Measurements from ENCODE around the gene HBG2. TPM values are rescaled to one million over a fixed set of nuclear protein-coding genes. Genes with fewer than 3 reads are reported as not detected.

The HBG2 gene
- total and polyA plus RNA-seq, 2 experiments from 2014 or later = not detected

DNA sequence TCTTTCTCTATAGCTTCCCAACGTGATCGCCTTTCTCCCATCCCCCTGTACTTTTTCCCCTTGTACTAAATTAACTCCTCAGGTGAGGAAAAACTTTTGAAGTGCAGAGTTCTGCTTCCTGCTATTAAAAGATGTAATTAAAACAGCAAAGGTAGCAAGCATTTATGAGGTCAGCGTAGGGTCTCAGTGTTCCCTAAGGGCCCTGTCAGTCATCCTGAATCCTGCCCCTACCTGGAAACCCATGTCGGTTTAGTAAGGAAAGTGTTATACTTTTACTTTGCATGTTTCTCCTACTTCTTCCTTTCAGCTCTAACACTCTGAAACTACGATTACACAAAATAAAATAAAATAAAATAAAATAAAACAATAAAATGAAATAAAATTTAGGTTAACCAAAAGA lies 26.5 kb downstream of the HBG2 start:
- H3K9me3 Mint-ChIP-seq = peaks cover 4% of the 10 kb centered on the region; the same call in 1 of the 3 replicates
- Histone ChIP-seq H3K36me3 (ENCODE audit: insufficient read depth) (no peaks in the 10 kb centered on the region), H3K27me3 (ENCODE audit: insufficient read depth) (no peaks in the 10 kb centered on the region), H3K4me3 (no peak overlapping the region), H3K4me1 (ENCODE audit: insufficient read depth) (no peaks in the 10 kb centered on the region), H4K20me1 (replicated peaks; ENCODE audit: insufficient read depth) (no peaks in the 10 kb centered on the region), H2AFZ (no peak overlapping the region), H3K79me2 (replicated peaks; ENCODE audit: insufficient read depth) (no peaks in the 10 kb centered on the region), H3K27ac (ENCODE audit: low read depth) (no peak overlapping the region), H3K9me2 (ENCODE audit: insufficient read depth) (no peaks in the 10 kb centered on the region), H3K4me2 (no peak overlapping the region), H3F3A (replicated peaks; ENCODE audit: low read depth) (no peaks in the 10 kb centered on the region)
- no peaks in the 10 kb centered on the region; the same call in 2 of the 3 replicates for H3K36me3 Mint-ChIP-seq (ENCODE audit: low read depth)
- ATAC-seq = no peak
- DNase-seq (ENCODE audit: low spot score) = no peak
- no peak overlapping the region for H3K27ac Mint-ChIP-seq
- no peaks in the 10 kb centered on the region for H3K4me1 Mint-ChIP-seq
- no peak for TF ChIP-seq NANOG (IDR thresholded peaks at IDR 0.05; ENCODE audit: borderline replicate concordance)
- TF ChIP-seq CTCF (conservative IDR thresholded peaks at IDR 0.05; ENCODE audit: low read depth in 2 of 2) = no peak
- no peak for TF ChIP-seq REST (IDR thresholded peaks at IDR 0.05; ENCODE audit: unreplicated experiment)
- TF ChIP-seq EZH2phosphoT487 (IDR thresholded peaks at IDR 0.05; ENCODE audit: unreplicated experiment) = no peak
- TF ChIP-seq POLR2AphosphoS5 (IDR thresholded peaks at IDR 0.05; ENCODE audit: low read depth) = no peak
- TF ChIP-seq, protein P1, sequence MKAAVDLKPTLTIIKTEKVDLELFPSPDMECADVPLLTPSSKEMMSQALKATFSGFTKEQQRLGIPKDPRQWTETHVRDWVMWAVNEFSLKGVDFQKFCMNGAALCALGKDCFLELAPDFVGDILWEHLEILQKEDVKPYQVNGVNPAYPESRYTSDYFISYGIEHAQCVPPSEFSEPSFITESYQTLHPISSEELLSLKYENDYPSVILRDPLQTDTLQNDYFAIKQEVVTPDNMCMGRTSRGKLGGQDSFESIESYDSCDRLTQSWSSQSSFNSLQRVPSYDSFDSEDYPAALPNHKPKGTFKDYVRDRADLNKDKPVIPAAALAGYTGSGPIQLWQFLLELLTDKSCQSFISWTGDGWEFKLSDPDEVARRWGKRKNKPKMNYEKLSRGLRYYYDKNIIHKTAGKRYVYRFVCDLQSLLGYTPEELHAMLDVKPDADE (IDR thresholded peaks at IDR 0.05) = no peak
- TF ChIP-seq, protein P2, sequence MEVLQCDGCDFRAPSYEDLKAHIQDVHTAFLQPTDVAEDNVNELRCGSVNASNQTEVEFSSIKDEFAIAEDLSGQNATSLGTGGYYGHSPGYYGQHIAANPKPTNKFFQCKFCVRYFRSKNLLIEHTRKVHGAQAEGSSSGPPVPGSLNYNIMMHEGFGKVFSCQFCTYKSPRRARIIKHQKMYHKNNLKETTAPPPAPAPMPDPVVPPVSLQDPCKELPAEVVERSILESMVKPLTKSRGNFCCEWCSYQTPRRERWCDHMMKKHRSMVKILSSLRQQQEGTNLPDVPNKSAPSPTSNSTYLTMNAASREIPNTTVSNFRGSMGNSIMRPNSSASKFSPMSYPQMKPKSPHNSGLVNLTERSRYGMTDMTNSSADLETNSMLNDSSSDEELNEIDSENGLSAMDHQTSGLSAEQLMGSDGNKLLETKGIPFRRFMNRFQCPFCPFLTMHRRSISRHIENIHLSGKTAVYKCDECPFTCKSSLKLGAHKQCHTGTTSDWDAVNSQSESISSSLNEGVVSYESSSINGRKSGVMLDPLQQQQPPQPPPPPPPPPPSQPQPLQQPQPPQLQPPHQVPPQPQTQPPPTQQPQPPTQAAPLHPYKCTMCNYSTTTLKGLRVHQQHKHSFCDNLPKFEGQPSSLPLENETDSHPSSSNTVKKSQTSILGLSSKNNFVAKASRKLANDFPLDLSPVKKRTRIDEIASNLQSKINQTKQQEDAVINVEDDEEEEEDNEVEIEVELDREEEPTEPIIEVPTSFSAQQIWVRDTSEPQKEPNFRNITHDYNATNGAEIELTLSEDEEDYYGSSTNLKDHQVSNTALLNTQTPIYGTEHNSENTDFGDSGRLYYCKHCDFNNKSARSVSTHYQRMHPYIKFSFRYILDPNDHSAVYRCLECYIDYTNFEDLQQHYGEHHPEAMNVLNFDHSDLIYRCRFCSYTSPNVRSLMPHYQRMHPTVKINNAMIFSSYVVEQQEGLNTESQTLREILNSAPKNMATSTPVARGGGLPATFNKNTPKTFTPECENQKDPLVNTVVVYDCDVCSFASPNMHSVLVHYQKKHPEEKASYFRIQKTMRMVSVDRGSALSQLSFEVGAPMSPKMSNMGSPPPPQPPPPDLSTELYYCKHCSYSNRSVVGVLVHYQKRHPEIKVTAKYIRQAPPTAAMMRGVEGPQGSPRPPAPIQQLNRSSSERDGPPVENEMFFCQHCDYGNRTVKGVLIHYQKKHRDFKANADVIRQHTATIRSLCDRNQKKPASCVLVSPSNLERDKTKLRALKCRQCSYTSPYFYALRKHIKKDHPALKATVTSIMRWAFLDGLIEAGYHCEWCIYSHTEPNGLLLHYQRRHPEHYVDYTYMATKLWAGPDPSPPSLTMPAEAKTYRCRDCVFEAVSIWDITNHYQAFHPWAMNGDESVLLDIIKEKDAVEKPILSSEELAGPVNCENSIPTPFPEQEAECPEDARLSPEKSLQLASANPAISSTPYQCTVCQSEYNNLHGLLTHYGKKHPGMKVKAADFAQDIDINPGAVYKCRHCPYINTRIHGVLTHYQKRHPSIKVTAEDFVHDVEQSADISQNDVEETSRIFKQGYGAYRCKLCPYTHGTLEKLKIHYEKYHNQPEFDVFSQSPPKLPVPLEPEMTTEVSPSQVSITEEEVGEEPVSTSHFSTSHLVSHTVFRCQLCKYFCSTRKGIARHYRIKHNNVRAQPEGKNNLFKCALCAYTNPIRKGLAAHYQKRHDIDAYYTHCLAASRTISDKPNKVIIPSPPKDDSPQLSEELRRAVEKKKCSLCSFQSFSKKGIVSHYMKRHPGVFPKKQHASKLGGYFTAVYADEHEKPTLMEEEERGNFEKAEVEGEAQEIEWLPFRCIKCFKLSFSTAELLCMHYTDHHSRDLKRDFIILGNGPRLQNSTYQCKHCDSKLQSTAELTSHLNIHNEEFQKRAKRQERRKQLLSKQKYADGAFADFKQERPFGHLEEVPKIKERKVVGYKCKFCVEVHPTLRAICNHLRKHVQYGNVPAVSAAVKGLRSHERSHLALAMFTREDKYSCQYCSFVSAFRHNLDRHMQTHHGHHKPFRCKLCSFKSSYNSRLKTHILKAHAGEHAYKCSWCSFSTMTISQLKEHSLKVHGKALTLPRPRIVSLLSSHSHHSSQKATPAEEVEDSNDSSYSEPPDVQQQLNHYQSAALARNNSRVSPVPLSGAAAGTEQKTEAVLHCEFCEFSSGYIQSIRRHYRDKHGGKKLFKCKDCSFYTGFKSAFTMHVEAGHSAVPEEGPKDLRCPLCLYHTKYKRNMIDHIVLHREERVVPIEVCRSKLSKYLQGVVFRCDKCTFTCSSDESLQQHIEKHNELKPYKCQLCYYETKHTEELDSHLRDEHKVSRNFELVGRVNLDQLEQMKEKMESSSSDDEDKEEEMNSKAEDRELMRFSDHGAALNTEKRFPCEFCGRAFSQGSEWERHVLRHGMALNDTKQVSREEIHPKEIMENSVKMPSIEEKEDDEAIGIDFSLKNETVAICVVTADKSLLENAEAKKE (CRISPR knock-in tag; IDR thresholded peaks at IDR 0.05) = no peak
- TF ChIP-seq STAT1 (IDR thresholded peaks at IDR 0.05; ENCODE audit: unreplicated experiment) = no peak
- no peak for TF ChIP-seq JUNB (IDR thresholded peaks at IDR 0.05; ENCODE audit: unreplicated experiment)
- TF ChIP-seq ZNF331 (CRISPR knock-in tag; IDR thresholded peaks at IDR 0.05; ENCODE audit: low read depth) = no peak
- no peaks in the 10 kb centered on the region for H3K27me3 Mint-ChIP-seq (ENCODE audit: insufficient read depth, low read depth, poor library complexity)
- no peak overlapping the region for H3K4me3 Mint-ChIP-seq

Measured in GM23338 (cell line).